Cerebellar cortex (tissue), 1 donor: ENCODE results near the gene HSD17B12.

ENCODE experiments used
- DNase-seq: peaks from one replicate; pipeline ENCODE4 v3.0.0-alpha.2; 2015; ENCODE audit warnings: low spot score

Gene HSD17B12

GRCh38 chr11:43688394-43688793, 7.9 kb downstream of the HSD17B12 start:
- no peak for DNase-seq

DNA sequence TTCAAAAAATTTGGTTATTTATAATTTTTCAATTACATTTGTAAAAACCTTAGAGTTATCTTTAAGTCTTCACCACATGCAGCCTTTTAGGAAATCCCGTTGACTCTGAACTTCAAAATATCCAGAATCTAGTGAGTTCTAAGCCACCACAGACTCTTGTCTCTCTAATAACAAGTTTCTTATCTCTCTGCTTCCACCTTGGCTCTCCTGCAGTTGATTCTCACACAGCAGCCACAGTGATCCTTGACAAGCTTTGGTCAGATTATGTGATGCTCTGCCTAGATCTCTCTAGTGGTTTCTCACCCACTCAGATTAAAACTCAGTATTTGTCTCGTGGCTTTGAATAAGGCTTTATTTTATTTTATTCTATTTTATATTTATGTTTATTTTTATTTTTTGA, 8.6 kb downstream of the HSD17B12 start:
- DNase-seq, result no peak

GRCh38 chr11:43690929-43691725, 10.6 kb downstream of the HSD17B12 start:
- DNase-seq, result no peak

DNA sequence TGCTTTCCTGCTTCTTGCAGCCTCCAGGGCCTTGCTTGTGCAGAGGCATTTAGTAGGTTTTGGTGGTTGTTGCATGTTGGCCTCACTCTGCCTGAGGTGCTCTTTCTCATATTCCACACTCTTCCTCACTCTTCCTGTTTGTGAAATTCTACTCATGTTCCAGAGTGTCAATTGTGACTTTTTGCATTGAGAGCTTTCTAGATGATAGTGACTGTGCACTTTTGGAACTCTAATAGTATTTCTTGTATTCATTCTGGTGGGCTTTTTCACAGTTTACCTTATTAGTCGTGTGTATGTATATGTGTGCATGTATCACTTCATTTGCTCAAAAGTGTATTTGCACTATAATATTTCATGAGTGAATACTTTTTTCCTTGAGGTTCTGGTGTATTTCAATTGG, 11.3 kb downstream of the HSD17B12 start:
- no peak for DNase-seq

DNA sequence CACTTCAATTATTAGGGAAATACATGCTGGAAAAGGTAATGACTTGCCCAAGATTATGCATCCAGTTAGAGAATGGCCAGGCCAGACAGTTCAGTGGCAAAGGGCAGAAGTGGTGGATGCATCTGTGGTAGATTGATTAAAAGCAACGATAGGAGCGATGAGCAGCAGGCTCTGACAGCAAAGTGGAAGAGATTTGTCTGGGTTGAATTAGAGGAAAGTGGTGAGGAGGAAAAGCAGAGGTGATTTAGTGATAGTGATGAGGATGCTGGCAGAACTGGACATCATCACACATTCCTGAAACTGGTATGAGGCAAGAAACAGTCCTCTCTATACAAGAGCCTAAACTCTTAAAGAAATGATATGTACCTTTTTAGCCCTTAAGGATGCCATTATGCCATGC, 12.5 kb downstream of the HSD17B12 start:
- DNase-seq, result no peak

GRCh38 chr11:43693731-43694130, 13.2 kb downstream of the HSD17B12 start:
- no peak for DNase-seq

DNA sequence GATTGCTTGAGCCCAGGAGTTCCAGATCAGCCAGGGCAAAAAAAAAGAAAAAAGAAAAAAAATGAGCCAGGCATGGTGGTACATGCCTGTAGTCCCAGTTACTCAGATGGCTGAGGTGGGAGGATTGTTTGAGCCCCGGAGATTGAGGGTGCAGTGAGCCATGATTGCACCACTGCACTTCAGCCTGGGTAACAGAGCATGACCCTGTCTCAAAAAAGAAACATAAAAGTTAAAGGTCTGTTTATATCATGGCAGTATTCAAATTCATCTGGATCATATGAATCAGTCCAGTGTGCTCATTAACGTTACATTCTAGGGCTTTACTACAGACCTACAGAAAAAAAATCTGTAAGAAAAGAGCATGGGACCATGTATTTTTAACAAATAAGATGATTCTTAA, 13.9 kb downstream of the HSD17B12 start:
- DNase-seq, result no peak

DNA sequence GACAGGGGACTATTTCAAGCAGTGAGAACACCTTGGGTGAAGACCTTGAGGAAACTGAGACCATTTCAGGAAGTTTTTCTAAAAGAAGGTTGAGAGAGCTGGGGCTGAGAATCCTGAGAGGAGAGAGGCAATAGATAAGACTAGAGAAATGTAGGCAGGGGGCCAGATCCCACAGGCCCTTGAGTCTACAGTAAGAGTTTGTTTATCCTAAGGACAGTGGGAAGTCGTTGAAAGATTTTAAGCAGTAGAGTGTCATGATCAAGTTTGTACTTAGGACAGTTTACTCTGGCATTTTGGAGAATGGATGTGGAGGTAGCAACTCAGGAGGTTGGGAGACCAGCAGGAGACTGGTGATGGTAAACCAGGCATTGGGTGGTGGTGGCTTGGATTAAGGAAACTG, 17.1 kb downstream of the HSD17B12 start:
- DNase-seq, result no peak

GRCh38 chr11:43699870-43700269, 19.3 kb downstream of the HSD17B12 start:
- DNase-seq, result no peak

- no peak for DNase-seq
Measured at GRCh38 chr11:43706631-43707030, 26.1 kb downstream of the HSD17B12 start.

- DNase-seq, result peak; percentile 43
Measured at GRCh38 chr11:43708776-43709175, 28.2 kb downstream of the HSD17B12 start.

DNA sequence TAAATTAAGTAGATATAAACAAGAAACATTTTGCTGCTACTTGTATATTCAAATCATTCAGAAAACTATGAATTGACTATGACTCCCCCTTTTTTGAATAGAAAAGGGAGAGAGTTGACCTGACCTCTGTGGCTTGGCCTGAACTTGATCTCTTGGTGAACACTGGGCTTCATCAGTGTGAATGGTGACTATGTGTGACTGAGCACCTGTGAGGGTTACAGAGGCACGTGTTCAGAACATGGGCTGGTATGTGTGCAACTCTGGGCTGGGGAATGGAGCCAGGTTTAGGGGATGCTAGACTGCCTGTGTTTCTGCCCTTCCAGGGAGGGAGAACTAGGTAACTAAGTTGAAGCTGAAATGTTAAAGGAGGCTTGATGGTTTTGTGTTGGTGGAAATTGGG, 29.2 kb downstream of the HSD17B12 start:
- no peak for DNase-seq

- DNase-seq, result no peak
Measured at GRCh38 chr11:43712676-43713075, 32.1 kb downstream of the HSD17B12 start.

- DNase-seq, result no peak
Measured at GRCh38 chr11:43718373-43718772, 37.8 kb downstream of the HSD17B12 start.

- no peak for DNase-seq
Measured at GRCh38 chr11:43723617-43724016, 43.1 kb downstream of the HSD17B12 start.

DNA sequence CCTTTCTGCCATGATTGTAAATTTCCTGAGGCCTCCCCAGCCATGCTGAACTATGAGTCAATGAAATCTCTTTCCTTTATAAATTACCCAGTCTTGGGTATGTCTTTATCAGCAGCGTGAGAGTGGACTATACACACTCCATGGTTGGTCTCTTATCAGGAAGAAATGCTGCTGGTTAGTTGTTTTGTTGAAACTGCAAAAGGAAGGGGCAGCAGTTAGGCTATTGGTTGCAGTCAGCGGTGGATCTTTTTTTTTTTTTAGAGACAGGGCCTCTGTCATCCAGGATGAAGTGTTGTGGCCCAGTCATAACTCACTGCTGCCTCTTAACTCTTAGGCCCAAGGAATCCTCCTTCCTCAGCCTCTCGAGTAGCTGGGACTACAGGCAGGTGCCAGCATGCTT, 51.7 kb downstream of the HSD17B12 start:
- no peak for DNase-seq

DNA sequence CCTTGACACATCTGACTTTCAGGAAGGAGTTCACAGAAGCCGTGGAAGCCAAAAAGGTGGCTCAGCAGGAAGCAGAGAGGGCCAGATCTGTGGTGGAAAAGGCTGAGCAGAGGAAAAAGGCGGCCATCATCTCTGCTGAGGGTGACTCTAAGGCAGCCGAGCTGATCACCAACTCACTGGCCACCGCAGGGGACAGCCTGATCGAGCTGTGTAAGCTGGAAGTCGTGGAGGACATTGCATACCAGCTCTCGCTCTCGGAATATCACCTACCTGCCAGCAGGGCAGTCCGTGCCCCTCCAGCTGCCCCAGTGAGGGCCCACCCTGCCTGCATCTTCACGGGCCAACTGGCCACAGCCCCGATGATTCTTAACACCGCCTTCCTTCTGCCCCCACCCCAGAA, 53.7 kb downstream of the HSD17B12 start:
- no peak for DNase-seq

GRCh38 chr11:43735115-43735514, 54.6 kb downstream of the HSD17B12 start:
- DNase-seq, result no peak

- peak; percentile 43 for DNase-seq
Measured at GRCh38 chr11:43735961-43736360, 55.4 kb downstream of the HSD17B12 start.

- peak; percentile 42 for DNase-seq
Measured at GRCh38 chr11:43736502-43737200, 56.1 kb downstream of the HSD17B12 start.

GRCh38 chr11:43737201-43737590, 56.7 kb downstream of the HSD17B12 start:
- DNase-seq, result no peak

DNA sequence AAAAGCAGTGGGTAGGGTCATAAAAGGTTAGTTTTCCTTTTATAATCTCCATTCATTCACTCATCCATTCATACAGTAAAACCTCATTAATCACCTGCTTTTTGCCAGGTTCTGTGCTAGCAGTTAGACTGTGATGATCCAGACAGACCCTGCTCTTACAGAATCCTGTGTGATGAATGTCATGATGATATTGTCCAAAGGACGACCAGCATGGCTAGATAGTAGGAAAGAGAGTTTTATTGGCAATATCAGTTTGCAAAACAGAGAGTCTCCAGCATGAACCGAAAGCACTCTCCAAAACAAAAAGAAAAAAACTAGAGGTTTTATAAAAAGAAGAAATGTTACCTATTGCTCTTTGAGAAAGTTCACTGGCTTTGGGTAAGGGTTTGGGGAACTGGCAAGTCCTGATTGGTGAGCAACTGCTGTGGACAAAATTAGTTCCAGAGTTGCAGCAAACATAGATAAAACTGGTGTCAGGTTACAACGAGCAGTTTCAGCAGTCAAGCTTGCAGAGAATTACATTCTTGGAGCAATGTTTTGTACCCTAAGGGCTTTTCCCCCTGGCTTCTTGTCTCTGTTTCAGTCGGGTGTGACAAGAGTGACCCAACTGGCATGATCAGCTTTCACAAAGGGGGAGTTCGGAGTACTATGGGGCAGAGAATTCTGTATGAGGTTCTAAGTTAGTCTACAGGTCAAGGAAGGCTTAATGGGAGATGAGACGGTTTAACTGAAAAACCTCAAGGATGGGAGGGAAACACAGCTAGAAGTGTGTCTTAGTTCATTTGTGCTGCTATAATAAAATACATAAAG, 58.3 kb downstream of the HSD17B12 start:
- no peak for DNase-seq

GRCh38 chr11:43746670-43747069, 66.1 kb downstream of the HSD17B12 start:
- DNase-seq, result no peak
